ENCODE data around the gene DNAJC11.
"Not testable (repeated sequence)": the region's sequence is repeated elsewhere in the genome, so short reads cannot be mapped to it uniquely, and the experiment has no call there.

DNAJC11 gene

GRCh38 chr1:6701437-6702153 is at the start of gene DNAJC11:
DNAJC11 (minus strand) TSS chr1:6701816; CDS start chr1:6701800, 16 bp downstream.
- FAIRE-seq = no peak

- FAIRE-seq = no peak
Measured at GRCh38 chr1:6750490-6750889, 48.9 kb upstream of the DNAJC11 start.

- FAIRE-seq = no peak
Measured at GRCh38 chr1:6747674-6748073, 46.1 kb upstream of the DNAJC11 start.

GRCh38 chr1:6745073-6745472 is 43.5 kb upstream of the DNAJC11 start:
- no peak for FAIRE-seq

GRCh38 chr1:6743189-6744101 is 41.8 kb upstream of the DNAJC11 start:
- FAIRE-seq = no peak

- FAIRE-seq = peak; percentile 98
Measured at GRCh38 chr1:6742676-6743188, 41.1 kb upstream of the DNAJC11 start.

- FAIRE-seq = no peak
Measured at GRCh38 chr1:6738987-6739676, 37.5 kb upstream of the DNAJC11 start.

- no peak for FAIRE-seq
Measured at GRCh38 chr1:6732942-6733341, 31.3 kb upstream of the DNAJC11 start.

- no peak for FAIRE-seq
Measured at GRCh38 chr1:6731905-6732304, 30.3 kb upstream of the DNAJC11 start.

GRCh38 chr1:6730880-6731279 is 29.3 kb upstream of the DNAJC11 start:
- FAIRE-seq = peak; percentile 25

GRCh38 chr1:6730473-6730872 is 28.9 kb upstream of the DNAJC11 start:
- FAIRE-seq = no peak

- no peak for FAIRE-seq
Measured at GRCh38 chr1:6727535-6727934, 25.9 kb upstream of the DNAJC11 start.

- FAIRE-seq = no peak
Measured at GRCh38 chr1:6726253-6726652, 24.6 kb upstream of the DNAJC11 start.

GRCh38 chr1:6724517-6725141 is 23.0 kb upstream of the DNAJC11 start:
- FAIRE-seq = no peak

GRCh38 chr1:6723621-6724428 is 22.2 kb upstream of the DNAJC11 start:
- no peak for FAIRE-seq

GRCh38 chr1:6711174-6711573 is 9.6 kb upstream of the DNAJC11 start:
- no peak for FAIRE-seq

GRCh38 chr1:6704746-6705145 is 3.1 kb upstream of the DNAJC11 start:
- no peak for FAIRE-seq

GRCh38 chr1:6703016-6703415 is 1.4 kb upstream of the DNAJC11 start:
- FAIRE-seq = no peak

- no peak for FAIRE-seq
Measured at GRCh38 chr1:6700853-6701436, 671 bp downstream of the DNAJC11 start.

- FAIRE-seq = not testable (repeated sequence)
Measured at GRCh38 chr1:6699915-6700314, 1.7 kb downstream of the DNAJC11 start.

- FAIRE-seq = no peak
Measured at GRCh38 chr1:6695868-6696267, 5.7 kb downstream of the DNAJC11 start.

All from A204.1 (cell line).